Measurements from ENCODE around the gene DIP2A. TPM values are rescaled to one million over a fixed set of nuclear protein-coding genes. Genes with fewer than 3 reads are reported as not detected.
"Not testable (repeated sequence)": the region's sequence is repeated elsewhere in the genome, so short reads cannot be mapped to it uniquely, and the experiment has no call there.

Gene DIP2A
- total and polyA plus RNA-seq, 5 donors, result 28.6 to 40.6 (median 37.1) TPM

GRCh38 chr21:46454142-46454541, 4.5 kb upstream of the DIP2A start:
- no peak for DNase-seq
- Histone ChIP-seq H3K4me1 (ENCODE audit: control insufficient read depth, insufficient read depth, low read length) (peaks cover 20% of the 10 kb centered on the region), H3K27ac (ENCODE audit: low read length) (no peak overlapping the region), H3K4me3 (ENCODE audit: low read length) (no peak overlapping the region), H3K9me3 (ENCODE audit: control insufficient read depth, low read length) (no peaks in the 10 kb centered on the region), H3K27me3 (ENCODE audit: control insufficient read depth, insufficient read depth) (no peaks in the 10 kb centered on the region)
- ATAC-seq, result no peak
- intact Hi-C loops (cut with DNase I), result no loop called here
- 46% methylated on average over 3 of the region's 3 CpGs for WGBS

GRCh38 chr21:46454634-46455390, 3.9 kb upstream of the DIP2A start:
- Histone ChIP-seq H3K27me3 (ENCODE audit: control insufficient read depth, insufficient read depth) (no peaks in the 10 kb centered on the region), H3K27ac (ENCODE audit: low read length) (no peak overlapping the region), H3K4me1 (ENCODE audit: control insufficient read depth, insufficient read depth, low read length) (peaks cover 20% of the 10 kb centered on the region), H3K9me3 (ENCODE audit: control insufficient read depth, low read length) (no peaks in the 10 kb centered on the region), H3K4me3 (ENCODE audit: low read length) (no peak overlapping the region)
- ATAC-seq, result no peak
- intact Hi-C loops (cut with DNase I), result no loop called here
- no peak for DNase-seq
- WGBS, result 47% methylated on average over 4 of the region's 4 CpGs

DNA sequence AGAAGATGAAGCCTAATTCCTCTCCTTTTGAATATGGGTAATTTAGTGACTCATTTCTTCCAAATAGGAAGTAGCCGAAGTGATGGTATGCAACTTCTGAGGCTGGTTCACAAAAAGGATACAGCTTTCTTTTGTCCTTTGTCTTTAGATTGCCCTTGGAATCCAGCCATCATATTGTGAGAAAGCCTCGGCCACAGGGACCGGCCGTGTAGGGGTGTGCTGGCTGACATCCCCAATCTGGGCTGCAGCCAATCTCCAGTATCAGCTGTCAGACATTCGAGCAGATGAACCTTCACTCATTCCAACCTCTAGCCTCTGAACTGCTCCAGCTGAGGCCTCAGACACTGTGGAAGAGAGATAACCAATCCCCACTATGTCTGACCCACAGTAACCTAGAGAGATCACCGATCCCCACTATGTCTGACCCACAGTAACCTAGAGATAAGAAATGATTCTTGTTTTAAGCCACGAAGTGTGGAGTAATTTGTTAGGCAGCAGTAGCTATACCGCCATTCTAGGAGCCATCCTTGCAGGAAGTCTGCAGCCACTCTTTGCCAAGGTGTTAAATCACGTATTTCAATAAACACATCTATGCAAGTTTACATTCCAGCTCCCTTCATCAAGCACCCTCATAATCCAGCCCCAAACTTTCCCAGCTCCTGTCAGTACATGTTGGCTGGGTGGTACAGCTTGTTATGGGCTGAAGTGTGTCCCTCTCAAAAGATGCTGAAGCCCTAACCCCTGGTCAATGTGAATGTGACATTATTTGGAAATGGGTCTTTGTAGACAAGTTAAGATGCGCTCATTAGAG, 2.9 kb upstream of the DIP2A start:
- no peak overlapping the region for H3K4me3 ChIP-seq (ENCODE audit: low read length)
- peak overlapping the region; percentile 53 for H3K27ac ChIP-seq (ENCODE audit: low read length)
- peak in 1 of 2 donors; percentile 2 for ATAC-seq
- H3K9me3 ChIP-seq (ENCODE audit: control insufficient read depth, low read length), result no peaks in the 10 kb centered on the region
- peaks cover 20% of the 10 kb centered on the region for H3K4me1 ChIP-seq (ENCODE audit: control insufficient read depth, insufficient read depth, low read length)
- peak in 2 of 3 donors; percentile 43 to 69 for DNase-seq
- 29% methylated on average over 10 of the region's 10 CpGs for WGBS
- intact Hi-C loops (cut with DNase I), result no loop called here
- no peaks in the 10 kb centered on the region for H3K27me3 ChIP-seq (ENCODE audit: control insufficient read depth, insufficient read depth)

- Histone ChIP-seq H3K4me3 (ENCODE audit: low read length) (no peak overlapping the region), H3K9me3 (ENCODE audit: control insufficient read depth, low read length) (no peaks in the 10 kb centered on the region), H3K4me1 (ENCODE audit: control insufficient read depth, insufficient read depth, low read length) (peaks cover 20% of the 10 kb centered on the region), H3K27ac (ENCODE audit: low read length) (no peak overlapping the region), H3K27me3 (ENCODE audit: control insufficient read depth, insufficient read depth) (no peaks in the 10 kb centered on the region)
- no peak for DNase-seq
- intact Hi-C loops (cut with DNase I), result no loop called here
- 92% methylated on average over 4 of the region's 4 CpGs for WGBS
- no peak for ATAC-seq
Measured at GRCh38 chr21:46456750-46457149, 1.9 kb upstream of the DIP2A start.

DNA sequence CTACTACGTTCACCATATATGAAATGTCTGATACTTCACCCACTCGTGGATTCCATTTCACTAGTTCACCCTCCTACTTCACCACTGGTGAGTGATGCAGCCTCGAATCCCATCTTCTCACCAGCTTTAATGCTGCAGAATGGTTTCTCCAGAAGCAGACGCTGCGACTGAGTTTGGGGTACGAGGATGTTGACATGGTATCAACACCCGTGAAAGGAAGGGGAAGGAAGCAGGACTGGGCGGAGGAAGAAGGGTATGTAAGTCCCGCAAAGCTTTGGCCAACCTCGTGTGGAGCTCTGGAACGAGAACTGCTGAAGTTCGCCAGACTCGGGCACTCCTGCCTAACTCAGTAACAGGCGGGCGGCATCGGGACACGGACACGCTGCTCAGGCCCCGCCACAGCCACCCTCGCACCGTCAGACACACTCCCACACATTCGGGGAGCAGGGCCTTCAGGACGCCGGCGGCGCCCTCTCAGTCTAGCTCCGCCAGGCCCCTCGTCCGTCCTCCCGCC, 833 bp upstream of the DIP2A start:
- peak overlapping the region; percentile 62 for H3K4me3 ChIP-seq (ENCODE audit: low read length)
- under 1% methylated on average over 30 of the region's 30 CpGs for WGBS
- peaks cover 20% of the 10 kb centered on the region for H3K4me1 ChIP-seq (ENCODE audit: control insufficient read depth, insufficient read depth, low read length)
- ATAC-seq (peak; percentile 8 to 25), DNase-seq (peak in 2 of 3 donors; percentile 49 to 79)
- peak overlapping the region; percentile 93 for H3K27ac ChIP-seq (ENCODE audit: low read length)
- intact Hi-C loops (cut with DNase I), result no loop called here
- no peaks in the 10 kb centered on the region for H3K9me3 ChIP-seq (ENCODE audit: control insufficient read depth, low read length)
- H3K27me3 ChIP-seq (ENCODE audit: control insufficient read depth, insufficient read depth), result no peaks in the 10 kb centered on the region

DNA sequence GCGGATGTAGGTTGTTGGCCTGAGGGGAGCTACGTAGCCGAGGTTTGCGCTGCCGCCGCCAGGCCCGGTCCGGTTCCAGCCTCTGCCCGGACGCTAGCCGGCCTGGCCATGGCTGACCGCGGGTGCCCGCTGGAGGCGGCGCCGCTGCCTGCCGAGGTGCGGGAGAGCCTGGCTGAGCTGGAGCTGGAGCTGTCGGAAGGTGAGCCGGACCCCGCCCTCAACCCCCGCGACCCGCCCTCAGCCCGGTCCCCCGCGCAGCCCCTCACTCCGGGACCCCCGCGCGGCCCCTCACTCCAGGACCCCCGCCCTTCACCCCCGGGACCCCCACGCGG, 299 bp downstream of the DIP2A start:
- intact Hi-C loops (cut with DNase I), result no loop called here
- DNase-seq, result no peak
- under 1% methylated on average over 36 of the region's 36 CpGs for WGBS
- Histone ChIP-seq H3K9me3 (ENCODE audit: control insufficient read depth, low read length) (no peaks in the 10 kb centered on the region), H3K4me1 (ENCODE audit: control insufficient read depth, insufficient read depth, low read length) (peaks cover 19% of the 10 kb centered on the region), H3K27me3 (ENCODE audit: control insufficient read depth, insufficient read depth) (no peaks in the 10 kb centered on the region), H3K27ac (ENCODE audit: low read length) (peak overlapping the region; percentile 45), H3K4me3 (ENCODE audit: low read length) (peak overlapping the region; percentile 88)
- no peak for ATAC-seq

DNA sequence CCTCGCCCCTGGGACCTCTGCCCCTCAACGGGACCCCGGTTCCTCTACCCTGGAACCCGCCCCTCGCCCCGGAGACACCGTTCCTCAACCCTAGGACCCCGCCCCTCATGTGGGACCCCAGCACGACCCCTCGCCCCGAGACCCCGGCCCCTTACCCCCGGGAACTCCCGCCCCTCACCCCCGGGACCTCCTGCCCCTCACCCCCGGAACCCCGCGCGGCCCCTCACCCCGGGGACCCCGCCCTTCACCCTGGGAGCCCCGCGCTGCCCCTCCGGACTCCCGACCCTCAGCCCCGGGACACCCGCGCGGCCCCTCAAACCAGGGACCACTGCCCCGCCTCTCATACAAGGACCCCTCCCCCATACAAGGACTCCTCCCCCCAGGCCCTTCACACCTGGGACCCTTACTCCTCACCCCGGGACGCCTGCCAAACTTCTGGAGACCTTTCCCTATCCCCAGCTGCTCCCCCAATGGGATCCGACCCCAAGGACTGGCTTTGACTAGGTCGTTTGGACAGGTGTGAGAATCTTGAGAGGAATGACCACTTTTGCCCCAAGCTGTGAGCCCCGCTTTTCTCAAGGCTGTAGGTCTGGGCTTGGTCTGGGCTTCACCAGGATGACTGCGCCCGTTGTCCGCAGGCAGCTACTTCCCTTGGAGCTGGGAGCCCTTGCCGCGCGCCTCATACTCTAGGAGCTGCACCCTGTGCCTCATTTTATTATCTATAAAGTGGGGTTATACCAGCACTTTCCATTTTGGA, 843 bp downstream of the DIP2A start:
- 1% methylated on average over 41 of the region's 41 CpGs for WGBS
- ATAC-seq, result peak in 1 of 2 donors; percentile 27
- H3K27ac ChIP-seq (ENCODE audit: low read length), result peak overlapping the region; percentile 71
- peak; percentile 58 to 77 (median 75) for DNase-seq
- peaks cover 16% of the 10 kb centered on the region for H3K4me1 ChIP-seq (ENCODE audit: control insufficient read depth, insufficient read depth, low read length)
- H3K9me3 ChIP-seq (ENCODE audit: control insufficient read depth, low read length), result no peaks in the 10 kb centered on the region
- H3K27me3 ChIP-seq (ENCODE audit: control insufficient read depth, insufficient read depth), result no peaks in the 10 kb centered on the region
- intact Hi-C loops (cut with DNase I), result no loop called here
- peak overlapping the region; percentile 88 for H3K4me3 ChIP-seq (ENCODE audit: low read length)

DNA sequence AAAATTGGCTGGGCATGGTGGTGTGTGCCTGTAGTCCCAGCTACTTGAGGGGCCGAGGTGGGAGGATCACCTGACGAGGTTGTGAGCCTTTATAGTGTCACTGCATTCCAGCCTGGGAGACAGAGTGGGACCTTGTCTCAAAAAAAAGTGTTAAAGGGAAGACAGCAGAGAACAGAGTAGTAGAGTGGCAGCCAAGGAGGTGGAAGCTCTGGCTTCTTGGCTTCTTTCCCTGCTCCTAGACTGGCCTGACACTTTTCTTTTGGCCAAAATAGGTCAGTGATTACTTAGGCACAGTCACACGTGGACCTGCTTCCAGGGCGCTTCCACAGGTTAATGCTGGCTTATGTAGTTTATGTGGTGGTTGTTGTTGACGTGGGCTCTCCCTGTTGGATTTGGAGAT, 3.2 kb downstream of the DIP2A start:
- DNase-seq, result no peak
- peaks cover 3% of the 10 kb centered on the region for H3K4me1 ChIP-seq (ENCODE audit: control insufficient read depth, insufficient read depth, low read length)
- ATAC-seq, result no peak
- intact Hi-C loops (cut with DNase I), result no loop called here
- H3K27ac ChIP-seq (ENCODE audit: low read length), result peak overlapping the region; percentile 8
- H3K27me3 ChIP-seq (ENCODE audit: control insufficient read depth, insufficient read depth), result no peaks in the 10 kb centered on the region
- no peak overlapping the region for H3K4me3 ChIP-seq (ENCODE audit: low read length)
- WGBS, result 58% methylated on average over 5 of the region's 5 CpGs
- H3K9me3 ChIP-seq (ENCODE audit: control insufficient read depth, low read length), result no peaks in the 10 kb centered on the region

- H3K27ac ChIP-seq (ENCODE audit: low read length); ATAC-seq; H3K9me3 ChIP-seq (ENCODE audit: control insufficient read depth, low read length); H3K27me3 ChIP-seq (ENCODE audit: control insufficient read depth, insufficient read depth); intact Hi-C loops (cut with DNase I); DNase-seq; H3K4me3 ChIP-seq (ENCODE audit: low read length); H3K4me1 ChIP-seq (ENCODE audit: control insufficient read depth, insufficient read depth, low read length): not testable (repeated sequence)
- 91% methylated on average over 6 of the region's 6 CpGs for WGBS
Measured at GRCh38 chr21:46465153-46465552, 6.5 kb downstream of the DIP2A start.

- WGBS, result 74% methylated on average over 3 of the region's 3 CpGs
Measured at GRCh38 chr21:46465651-46466050, 7.0 kb downstream of the DIP2A start.

More at GRCh38 chr21:46465651-46466050, 7.0 kb downstream of the DIP2A start:
- H3K4me3 ChIP-seq (ENCODE audit: low read length), result no peak overlapping the region
- H3K27me3 ChIP-seq (ENCODE audit: control insufficient read depth, insufficient read depth), result no peaks in the 10 kb centered on the region
- no peak for ATAC-seq
- intact Hi-C loops (cut with DNase I), result no loop called here
- no peaks in the 10 kb centered on the region for H3K4me1 ChIP-seq (ENCODE audit: control insufficient read depth, insufficient read depth, low read length)
- no peak for DNase-seq
- H3K27ac ChIP-seq (ENCODE audit: low read length), result no peak overlapping the region
- H3K9me3 ChIP-seq (ENCODE audit: control insufficient read depth, low read length), result no peaks in the 10 kb centered on the region
